Skeletal muscle tissue (tissue), 4 donors: ENCODE results near the gene INO80D. TPM values are rescaled to one million over a fixed set of nuclear protein-coding genes. Genes with fewer than 3 reads are reported as not detected.

Experiments used
- H3K27ac ChIP-seq: one replicate; pipeline ENCODE4 v1.7.0; 2013; ENCODE audit warnings: mild to moderate bottlenecking, low read depth, low read length, inconsistent platforms
- H3K27me3 ChIP-seq, 3 donors: one replicate each; pipeline ENCODE4 v1.7.0; 2013; ENCODE audit warnings: low read length in 3 of 3; ENCODE audit not compliant: control insufficient read depth in 3 of 3, insufficient read depth in 3 of 3
- H3K36me3 ChIP-seq, 3 donors: one replicate each; pipeline ENCODE4 v1.7.0; 2013; ENCODE audit warnings: low read length in 3 of 3; ENCODE audit not compliant: control insufficient read depth in 3 of 3, insufficient read depth in 3 of 3
- H3K4me1 ChIP-seq, 3 donors: one replicate each; pipeline ENCODE4 v1.7.0; 2013; ENCODE audit warnings: low read length in 3 of 3, mild to moderate bottlenecking in 3 of 3; ENCODE audit not compliant: control insufficient read depth in 3 of 3, insufficient read depth in 3 of 3
- H3K4me3 ChIP-seq, 3 donors: one replicate each; pipeline ENCODE4 v1.7.0; 2013; ENCODE audit warnings: low read length in 3 of 3
- H3K9ac ChIP-seq, 3 donors: one replicate each; pipeline ENCODE4 v1.7.0; 2013; ENCODE audit warnings: low read length in 3 of 3, mild to moderate bottlenecking in 3 of 3, moderate library complexity in 2 of 3, low read depth in 1 of 3
- H3K9me3 ChIP-seq, 3 donors: one replicate each; pipeline ENCODE4 v1.7.0; 2013; ENCODE audit warnings: low read length in 3 of 3; ENCODE audit not compliant: control insufficient read depth in 3 of 3
- total RNA-seq: library from RNA; depleted of rRNA; stranded (reverse); fragments of >200 nt; gene quantifications from one replicate; pipeline ENCODE4 v1.2.3, GENCODE V29; 2014
- donor health status: Osteomylitis.

Gene INO80D
- total RNA-seq, 1 donor from 2014 or later, result 9.9 TPM

DNA sequence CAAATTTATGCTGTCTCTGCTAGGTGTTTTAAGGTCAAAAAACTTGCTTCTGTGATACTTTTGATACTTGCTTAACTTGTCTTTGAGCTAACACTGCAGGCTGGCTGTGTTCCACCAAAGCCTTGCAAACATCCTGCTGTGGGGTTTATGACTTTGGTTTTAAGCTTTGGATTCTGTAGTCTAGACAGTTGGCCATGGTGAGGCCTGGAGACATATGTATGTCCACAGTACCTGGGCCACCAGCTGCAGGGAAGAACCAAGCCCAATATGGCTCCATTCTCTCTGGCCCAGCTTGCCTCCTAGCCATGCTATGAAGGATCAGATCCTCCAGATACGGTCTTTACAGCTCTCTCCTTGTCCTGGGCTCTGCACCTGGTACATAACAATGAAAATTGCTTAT lies 113.9 kb downstream of the INO80D start:
- Histone ChIP-seq H3K4me1 (no peaks in the 10 kb centered on the region), H3K9ac (no peak overlapping the region), H3K27ac (no peak overlapping the region), H3K4me3 (no peak overlapping the region), H3K27me3 (peaks cover 0 to 3% (median 0%) of the 10 kb centered on the region in 3 donors), H3K9me3 (no peaks in the 10 kb centered on the region), H3K36me3 (no peaks in the 10 kb centered on the region)

- Histone ChIP-seq H3K27ac (no peak overlapping the region), H3K9me3 (no peaks in the 10 kb centered on the region), H3K4me3 (no peak overlapping the region), H3K9ac (no peak overlapping the region), H3K27me3 (peaks cover 0 to 3% (median 0%) of the 10 kb centered on the region in 3 donors), H3K36me3 (no peaks in the 10 kb centered on the region), H3K4me1 (no peaks in the 10 kb centered on the region)
These were observed 115.6 kb downstream of the INO80D start for GRCh38 chr2:205970348-205970747.

DNA sequence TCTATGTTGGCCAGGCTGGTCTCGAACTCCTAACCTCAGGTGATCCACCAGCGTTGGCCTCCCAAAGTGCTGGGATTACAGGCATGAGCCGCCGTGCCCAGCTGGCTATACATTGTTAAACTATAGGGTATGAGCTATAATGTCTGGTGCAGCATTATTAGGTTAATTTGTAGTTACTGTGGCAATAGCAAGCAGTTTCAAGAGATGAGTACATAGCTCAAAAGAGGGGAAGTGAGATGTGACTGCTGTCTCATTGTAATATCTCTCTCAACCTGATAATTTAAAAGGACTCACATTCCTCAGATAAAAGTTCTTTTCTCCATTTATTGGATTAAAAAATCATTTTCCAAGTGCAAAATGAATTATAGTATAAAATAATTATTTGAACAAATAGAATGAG lies 116.4 kb downstream of the INO80D start:
- no peaks in the 10 kb centered on the region for H3K36me3 ChIP-seq
- no peaks in the 10 kb centered on the region for H3K9me3 ChIP-seq
- no peak overlapping the region for H3K9ac ChIP-seq

GRCh38 chr2:205967391-205968075 lies 118.4 kb downstream of the INO80D start:
- Histone ChIP-seq H3K9ac (no peak overlapping the region), H3K27me3 (peaks cover 0 to 3% (median 0%) of the 10 kb centered on the region in 3 donors), H3K9me3 (no peaks in the 10 kb centered on the region), H3K4me3 (no peak overlapping the region), H3K36me3 (no peaks in the 10 kb centered on the region), H3K4me1 (no peaks in the 10 kb centered on the region), H3K27ac (no peak overlapping the region)

More for the DNA sequence above, 116.4 kb downstream of the INO80D start:
- Histone ChIP-seq H3K27me3 (peaks cover 0 to 3% (median 0%) of the 10 kb centered on the region in 3 donors), H3K4me1 (no peaks in the 10 kb centered on the region), H3K4me3 (no peak overlapping the region), H3K27ac (no peak overlapping the region)

DNA sequence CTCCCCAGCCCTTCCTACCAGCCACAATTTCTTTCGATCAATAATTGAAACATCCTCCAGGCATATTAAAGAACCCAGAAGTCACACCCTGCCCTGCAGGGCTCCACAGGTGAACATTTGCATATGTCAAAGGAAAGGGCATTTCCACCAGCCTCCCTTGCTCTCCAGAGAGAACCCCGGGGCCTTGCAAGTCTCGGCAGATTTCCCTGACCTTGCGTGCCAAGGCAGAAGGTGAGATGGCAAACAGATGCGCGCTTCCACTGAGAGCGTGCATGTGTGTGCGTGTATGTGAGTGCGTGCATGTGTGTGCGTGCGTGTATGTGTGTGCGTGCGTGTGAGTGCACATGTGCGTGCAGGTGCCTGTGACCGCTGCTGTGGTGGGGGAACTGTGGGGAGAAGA lies 120.3 kb downstream of the INO80D start:
- Histone ChIP-seq H3K9me3 (no peaks in the 10 kb centered on the region), H3K27ac (no peak overlapping the region), H3K9ac (no peak overlapping the region), H3K36me3 (no peaks in the 10 kb centered on the region), H3K4me1 (no peaks in the 10 kb centered on the region), H3K4me3 (no peak overlapping the region), H3K27me3 (peaks cover 0 to 3% (median 0%) of the 10 kb centered on the region in 3 donors)

DNA sequence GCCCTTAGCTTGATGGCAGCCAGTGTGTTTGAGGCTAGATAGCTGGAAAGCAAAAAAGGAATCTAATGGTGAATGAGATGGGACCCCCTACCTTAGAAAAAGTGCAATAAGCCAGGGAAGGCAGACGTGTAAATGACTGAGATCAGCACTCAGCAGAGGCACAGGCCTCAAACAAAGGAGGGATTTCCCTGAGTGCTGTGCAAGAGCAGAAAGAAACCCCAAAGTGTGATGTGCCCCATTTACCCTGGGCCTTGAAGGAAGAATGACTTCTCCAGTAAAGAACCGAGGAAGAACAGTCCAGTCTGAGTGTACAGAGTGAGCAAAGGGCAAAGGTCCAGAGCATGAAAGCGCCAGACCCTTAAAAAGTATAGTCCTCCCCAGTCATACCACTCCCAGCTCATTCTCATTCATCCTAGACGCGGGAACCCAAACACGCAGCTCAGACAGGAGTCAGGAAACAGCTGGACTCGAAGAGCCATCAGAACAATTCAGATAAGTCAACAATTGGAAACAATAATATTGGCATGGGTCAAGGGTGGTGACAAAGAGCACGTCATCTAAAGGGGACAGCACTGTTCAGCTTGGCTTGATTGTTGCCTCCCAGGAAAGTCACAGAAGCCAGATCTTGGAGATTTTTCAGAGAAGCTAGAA lies 121.7 kb downstream of the INO80D start:
- H3K4me1 ChIP-seq, result no peaks in the 10 kb centered on the region
- no peak overlapping the region for H3K4me3 ChIP-seq
- peaks cover 0 to 3% (median 0%) of the 10 kb centered on the region in 3 donors for H3K27me3 ChIP-seq
- no peaks in the 10 kb centered on the region for H3K9me3 ChIP-seq
- no peaks in the 10 kb centered on the region for H3K36me3 ChIP-seq
- no peak overlapping the region for H3K27ac ChIP-seq
- H3K9ac ChIP-seq, result no peak overlapping the region

GRCh38 chr2:205959521-205959920 lies 126.5 kb downstream of the INO80D start:
- H3K4me3 ChIP-seq, result no peak overlapping the region
- H3K27me3 ChIP-seq, result no peaks in the 10 kb centered on the region
- H3K4me1 ChIP-seq, result no peaks in the 10 kb centered on the region
- H3K9ac ChIP-seq, result no peak overlapping the region
- no peaks in the 10 kb centered on the region for H3K9me3 ChIP-seq
- no peaks in the 10 kb centered on the region for H3K36me3 ChIP-seq
- H3K27ac ChIP-seq, result no peak overlapping the region

- no peak overlapping the region for H3K4me3 ChIP-seq
- no peaks in the 10 kb centered on the region for H3K27me3 ChIP-seq
- no peak overlapping the region for H3K27ac ChIP-seq
- no peak overlapping the region for H3K9ac ChIP-seq
- H3K9me3 ChIP-seq, result no peaks in the 10 kb centered on the region
- no peaks in the 10 kb centered on the region for H3K4me1 ChIP-seq
- H3K36me3 ChIP-seq, result no peaks in the 10 kb centered on the region
These were observed 128.4 kb downstream of the INO80D start for GRCh38 chr2:205957452-205958154.

DNA sequence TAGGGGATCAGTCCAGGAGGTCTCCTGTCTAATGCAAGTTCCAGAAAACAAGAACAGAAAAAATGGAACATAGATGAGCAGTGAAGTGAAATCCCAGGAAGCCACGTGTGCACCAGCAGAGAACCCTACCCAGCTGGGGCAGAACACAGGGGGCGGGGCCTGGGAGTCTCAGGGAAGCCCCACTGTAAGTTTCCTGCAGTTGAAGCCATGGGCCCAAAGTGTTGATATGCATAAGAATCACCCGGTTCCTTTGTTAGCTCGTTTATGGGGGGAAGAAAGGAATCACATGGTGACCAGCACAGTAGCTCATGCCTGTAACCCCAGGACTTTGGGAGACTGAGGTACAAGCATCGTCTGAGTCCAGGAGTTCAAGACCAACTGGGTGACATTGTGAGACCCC lies 131.3 kb downstream of the INO80D start:
- no peak overlapping the region for H3K4me3 ChIP-seq
- H3K27me3 ChIP-seq, result no peaks in the 10 kb centered on the region
- H3K9ac ChIP-seq, result no peak overlapping the region
- H3K9me3 ChIP-seq, result no peaks in the 10 kb centered on the region
- no peaks in the 10 kb centered on the region for H3K36me3 ChIP-seq
- H3K4me1 ChIP-seq, result no peaks in the 10 kb centered on the region
- H3K27ac ChIP-seq, result no peak overlapping the region

DNA sequence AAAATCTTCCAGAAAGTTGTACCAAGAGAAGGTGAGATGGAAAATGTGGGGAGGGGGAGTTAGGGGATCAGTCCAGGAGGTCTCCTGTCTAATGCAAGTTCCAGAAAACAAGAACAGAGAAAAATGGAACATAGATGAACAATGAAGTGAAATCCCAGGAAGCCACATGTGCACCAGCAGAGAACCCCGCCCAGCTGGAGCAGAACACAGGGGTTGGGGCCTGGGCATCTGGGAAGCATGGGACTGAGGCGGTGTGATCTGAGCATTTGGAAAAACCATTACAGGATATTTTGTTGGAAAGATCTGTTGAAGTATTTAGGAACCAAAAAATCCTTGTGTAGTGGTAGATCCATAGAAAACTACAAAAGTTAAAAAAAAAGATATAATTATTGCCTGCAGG lies 133.7 kb downstream of the INO80D start:
- H3K36me3 ChIP-seq, result no peaks in the 10 kb centered on the region
- H3K9ac ChIP-seq, result no peak overlapping the region
- no peaks in the 10 kb centered on the region for H3K9me3 ChIP-seq
- no peaks in the 10 kb centered on the region for H3K27me3 ChIP-seq
- H3K4me1 ChIP-seq, result peaks cover 0 to 5% (median 2%) of the 10 kb centered on the region in 3 donors
- no peak overlapping the region for H3K27ac ChIP-seq
- no peak overlapping the region for H3K4me3 ChIP-seq
